Smooth muscle cell (in vitro differentiated cells): ENCODE data around the gene VWA3B. TPM values are rescaled to one million over a fixed set of nuclear protein-coding genes. Genes with fewer than 3 reads are reported as not detected.
"Not testable (repeated sequence)": the region's sequence is repeated elsewhere in the genome, so short reads cannot be mapped to it uniquely, and the experiment has no call there.

Source experiments
- DNase-seq: peaks from one replicate; lab custom pipeline; 2025; ENCODE audit not compliant: unreplicated experiment; lab: John Stamatoyannopoulos, UW
- H2AFZ ChIP-seq: fragments of 200-600 bp; sonication (generic); 2 replicates; pipeline ENCODE4 v1.6.0; 2016; ENCODE audit warnings: antibody characterized with exemption, low read depth, mild to moderate bottlenecking
- H3F3A ChIP-seq: fragments of 200-600 bp; sonication (generic); 2 replicates; pipeline ENCODE4 v1.6.0; 2017; ENCODE audit warnings: antibody characterized with exemption, low read depth
- H3K27ac ChIP-seq: fragments of 200-600 bp; sonication (generic); 2 replicates; pipeline ENCODE4 v1.5.1; 2016; ENCODE audit warnings: low read depth, mild to moderate bottlenecking
- H3K27me3 ChIP-seq: fragments of 200-600 bp; sonication (generic); 2 replicates; pipeline ENCODE4 v1.6.1; 2016; ENCODE audit warnings: low read depth, mild to moderate bottlenecking
- H3K36me3 ChIP-seq: fragments of 200-600 bp; sonication (generic); 2 replicates; pipeline ENCODE4 v1.5.1; 2016; ENCODE audit warnings: low read depth
- H3K4me1 ChIP-seq: fragments of 200-600 bp; sonication (generic); 2 replicates; pipeline ENCODE4 v1.5.1; 2016; ENCODE audit warnings: low read depth
- H3K4me2 ChIP-seq: fragments of 200-600 bp; sonication (generic); 2 replicates; pipeline ENCODE4 v1.6.0; 2016; ENCODE audit warnings: mild to moderate bottlenecking
- H3K4me3 ChIP-seq: fragments of 200-600 bp; sonication (generic); 2 replicates; pipeline ENCODE4 v1.5.1; 2016; ENCODE audit warnings: mild to moderate bottlenecking
- H3K79me2 ChIP-seq: fragments of 200-600 bp; sonication (generic); 2 replicates; pipeline ENCODE4 v1.6.0; 2016; ENCODE audit warnings: low read depth, mild to moderate bottlenecking
- H3K9ac ChIP-seq: fragments of 200-600 bp; sonication (generic); 2 replicates; pipeline ENCODE4 v1.6.0; 2016; ENCODE audit warnings: low read depth
- H3K9me3 ChIP-seq: fragments of 200-600 bp; sonication (generic); replicated peaks from 2 replicates; pipeline ENCODE4 v1.5.1; 2016; ENCODE audit warnings: low read depth
- H4K20me1 ChIP-seq: fragments of 200-600 bp; sonication (generic); 2 replicates; pipeline ENCODE4 v1.6.0; 2016; ENCODE audit warnings: low read depth
- CTCF ChIP-seq: fragments of 200-600 bp; sonication (generic); IDR thresholded peaks from 2 replicates; pipeline ENCODE4 v1.5.1; 2017; ENCODE audit warnings: borderline replicate concordance, mild to moderate bottlenecking, antibody characterized with exemption; ENCODE audit not compliant: insufficient read depth, poor library complexity, severe bottlenecking
- WGBS: methylation state at CpG from one replicate; pipeline ENCODE4 v1.1.7; 2016; ENCODE audit warnings: low lambda C conversion rate; 5-methylcytosine and 5-hydroxymethylcytosine counted together
- polyA plus RNA-seq: library from polyadenylated mRNA; unstranded; fragments of >200 nt; fragmentation: Nextera tagmentation; extraction: Ambion mirVana; gene quantifications from 2 replicates; pipeline ENCODE4 v1.2.1, GENCODE V29; 2016
- total RNA-seq: library from RNA; depleted of rRNA; stranded (reverse); fragments of >200 nt; gene quantifications from 2 replicates; pipeline ENCODE4 v1.2.3, GENCODE V29; 2014

Gene VWA3B
- total and polyA plus RNA-seq, 2 experiments from 2014 or later = not detected

GRCh38 chr2:98039085-98039756, 47.7 kb upstream of the VWA3B start:
- WGBS = 88% methylated on average over 12 of the region's 12 CpGs
- no peak for DNase-seq
- H2AFZ ChIP-seq = no peak overlapping the region

DNA sequence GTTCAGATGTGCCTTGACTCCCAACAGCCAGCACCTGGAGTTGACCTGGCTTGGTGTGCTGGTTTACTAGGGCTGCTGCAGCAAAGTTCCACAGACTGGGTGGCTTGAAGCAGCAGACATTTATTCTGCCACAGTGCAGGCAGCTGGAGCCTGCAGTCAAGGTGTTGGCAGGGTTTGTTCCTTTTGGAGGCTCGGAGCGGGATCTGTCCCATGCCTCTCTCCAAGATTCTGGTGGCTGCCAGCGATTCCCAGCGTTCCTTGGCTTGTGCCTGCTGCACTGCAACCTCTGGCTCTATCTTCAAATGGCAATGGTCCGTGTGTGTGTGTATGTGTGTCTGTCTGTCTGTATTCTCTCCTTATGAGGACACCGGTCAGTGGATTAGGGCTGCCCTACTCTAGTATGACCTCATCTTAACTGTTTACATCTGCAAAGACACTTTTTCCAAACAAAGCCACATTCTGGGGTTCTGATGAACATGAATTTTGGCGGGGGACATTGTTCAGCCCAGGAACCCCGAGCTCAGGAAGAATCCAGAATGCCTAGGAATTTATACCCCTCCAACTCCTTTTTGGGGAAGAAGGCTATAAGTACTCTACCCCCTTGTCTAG, 46.5 kb upstream of the VWA3B start:
- no peaks in the 10 kb centered on the region for H3K79me2 ChIP-seq
- TF ChIP-seq CTCF = no peak
- 86% methylated on average over 8 of the region's 8 CpGs for WGBS
- H3K36me3 ChIP-seq = no peaks in the 10 kb centered on the region
- no peaks in the 10 kb centered on the region for H4K20me1 ChIP-seq
- H2AFZ ChIP-seq = no peak overlapping the region
- no peak overlapping the region for H3K4me2 ChIP-seq
- H3K27me3 ChIP-seq = no peaks in the 10 kb centered on the region
- no peak overlapping the region for H3K27ac ChIP-seq
- no peak overlapping the region for H3K9ac ChIP-seq
- no peak for DNase-seq
- H3K9me3 ChIP-seq = no peaks in the 10 kb centered on the region
- no peak overlapping the region for H3K4me3 ChIP-seq
- H3F3A ChIP-seq = no peaks in the 10 kb centered on the region
- H3K4me1 ChIP-seq = no peaks in the 10 kb centered on the region

More at GRCh38 chr2:98039085-98039756, 47.7 kb upstream of the VWA3B start:
- H3K4me2 ChIP-seq = no peak overlapping the region
- no peaks in the 10 kb centered on the region for H3K36me3 ChIP-seq
- no peaks in the 10 kb centered on the region for H3F3A ChIP-seq
- H3K9ac ChIP-seq = no peak overlapping the region
- H4K20me1 ChIP-seq = no peaks in the 10 kb centered on the region
- no peaks in the 10 kb centered on the region for H3K79me2 ChIP-seq
- no peak overlapping the region for H3K4me3 ChIP-seq
- no peaks in the 10 kb centered on the region for H3K4me1 ChIP-seq
- H3K9me3 ChIP-seq = no peaks in the 10 kb centered on the region
- no peaks in the 10 kb centered on the region for H3K27me3 ChIP-seq
- H3K27ac ChIP-seq = no peak overlapping the region
- no peak for TF ChIP-seq CTCF

DNA sequence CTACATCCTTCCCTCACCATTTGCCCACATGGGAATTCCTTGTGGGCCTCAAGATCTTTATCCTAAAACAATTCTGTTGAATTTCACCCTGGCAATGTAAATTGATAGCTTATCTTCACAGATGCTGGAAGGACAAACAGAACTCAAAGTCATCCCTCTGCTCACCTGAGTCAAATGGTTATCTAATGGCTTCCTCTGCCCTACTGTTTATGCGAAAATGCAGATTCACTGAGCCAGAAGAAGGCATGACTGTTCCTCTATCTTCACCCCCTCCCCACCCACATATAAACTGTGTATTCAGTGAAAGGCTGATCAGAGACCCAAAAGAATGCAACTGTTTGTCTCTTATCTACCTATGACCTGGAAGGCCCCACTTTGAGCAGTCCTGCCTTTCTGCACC, 43.9 kb upstream of the VWA3B start:
- DNase-seq = no peak
- H3K27ac ChIP-seq = no peak overlapping the region
- H3K4me1 ChIP-seq = no peaks in the 10 kb centered on the region
- H3K9ac ChIP-seq = no peak overlapping the region
- H3K27me3 ChIP-seq = no peaks in the 10 kb centered on the region
- no peaks in the 10 kb centered on the region for H3K9me3 ChIP-seq
- no peaks in the 10 kb centered on the region for H3K36me3 ChIP-seq
- H3K79me2 ChIP-seq = no peaks in the 10 kb centered on the region
- H3F3A ChIP-seq = no peaks in the 10 kb centered on the region
- no peak overlapping the region for H3K4me2 ChIP-seq
- no peaks in the 10 kb centered on the region for H4K20me1 ChIP-seq
- WGBS = 79% methylated on average over 1 of the region's 1 CpG
- TF ChIP-seq CTCF = no peak
- H3K4me3 ChIP-seq = no peak overlapping the region
- H2AFZ ChIP-seq = no peak overlapping the region

- H3F3A ChIP-seq, H3K79me2 ChIP-seq, H3K4me3 ChIP-seq, H3K27ac ChIP-seq, H3K27me3 ChIP-seq, H3K4me2 ChIP-seq, H3K9me3 ChIP-seq, H3K4me1 ChIP-seq, H2AFZ ChIP-seq, H4K20me1 ChIP-seq, DNase-seq, H3K36me3 ChIP-seq, H3K9ac ChIP-seq: not testable (repeated sequence)
- WGBS = 98% methylated on average over 2 of the region's 2 CpGs
Measured at GRCh38 chr2:98044730-98045129, 42.2 kb upstream of the VWA3B start.
